WERI-Rb-1 (cell line): ENCODE results near the gene ANXA6.
"Not testable (repeated sequence)": the region's sequence is repeated elsewhere in the genome, so short reads cannot be mapped to it uniquely, and the experiment has no call there.

Experiments
- DNase-seq: peaks from one replicate; pipeline ENCODE4 v3.0.0-alpha.2; 2020
- H3K27ac ChIP-seq: fragments of 250-450 bp; sonication (Bioruptor Pico); 2 replicates; pipeline ENCODE4 v1.5.1; 2020; ENCODE audit warnings: mild to moderate bottlenecking, moderate library complexity
- H3K27me3 ChIP-seq: fragments of 250-450 bp; sonication (Bioruptor Pico); 2 replicates; pipeline ENCODE4 v1.5.1; 2021; ENCODE audit warnings: mild to moderate bottlenecking, low read depth, moderate library complexity; ENCODE audit not compliant: insufficient read depth, severe bottlenecking
- H3K36me3 ChIP-seq: fragments of 250-450 bp; sonication (Bioruptor Pico); 2 replicates; pipeline ENCODE4 v1.5.1; 2020; ENCODE audit warnings: mild to moderate bottlenecking, moderate library complexity
- H3K4me3 ChIP-seq: 2 replicates; pipeline ENCODE4 v1.5.1; 2011; ENCODE audit warnings: low read depth, mild to moderate bottlenecking, control low read depth, low read length
- H3K9me3 ChIP-seq: fragments of 250-450 bp; sonication (Bioruptor Pico); 2 replicates; pipeline ENCODE4 v1.5.1; 2021; ENCODE audit warnings: mild to moderate bottlenecking, moderate library complexity; ENCODE audit not compliant: severe bottlenecking
- CTCF ChIP-seq: IDR thresholded peaks from 2 replicates; pipeline ENCODE4 v1.5.1; 2011; ENCODE audit warnings: low read depth, mild to moderate bottlenecking, control low read depth, inconsistent platforms, low read length

The ANXA6 gene

GRCh38 chr5:151199581-151200185 lies 42.1 kb upstream of the ANXA6 start:
- no peak for TF ChIP-seq CTCF
- Histone ChIP-seq H3K4me3 (no peak overlapping the region), H3K27ac (no peak overlapping the region), H3K9me3 (no peaks in the 10 kb centered on the region), H3K27me3 (no peaks in the 10 kb centered on the region), H3K36me3 (no peaks in the 10 kb centered on the region)
- DNase-seq: no peak

- no peak overlapping the region for H3K27ac ChIP-seq
- no peak overlapping the region for H3K4me3 ChIP-seq
- no peaks in the 10 kb centered on the region for H3K36me3 ChIP-seq
- no peaks in the 10 kb centered on the region for H3K27me3 ChIP-seq
- no peak for DNase-seq
- no peaks in the 10 kb centered on the region for H3K9me3 ChIP-seq
- no peak for TF ChIP-seq CTCF
Observed at GRCh38 chr5:151198861-151199260, 41.3 kb upstream of the ANXA6 start.

GRCh38 chr5:151197291-151197600 lies 39.7 kb upstream of the ANXA6 start:
- not testable (repeated sequence) for H3K27ac ChIP-seq, H3K9me3 ChIP-seq, H3K27me3 ChIP-seq, DNase-seq, H3K4me3 ChIP-seq, H3K36me3 ChIP-seq

- H3K9me3 ChIP-seq: no peaks in the 10 kb centered on the region
Observed at GRCh38 chr5:151196556-151197290, 39.1 kb upstream of the ANXA6 start.

GRCh38 chr5:151195622-151196021 lies 38.0 kb upstream of the ANXA6 start:
- Histone ChIP-seq H3K9me3 (no peaks in the 10 kb centered on the region), H3K4me3 (no peak overlapping the region), H3K27me3 (no peaks in the 10 kb centered on the region), H3K27ac (no peak overlapping the region), H3K36me3 (no peaks in the 10 kb centered on the region)
- DNase-seq: no peak
- TF ChIP-seq CTCF: no peak

More at GRCh38 chr5:151196556-151197290, 39.1 kb upstream of the ANXA6 start:
- Histone ChIP-seq H3K36me3 (no peaks in the 10 kb centered on the region), H3K4me3 (no peak overlapping the region), H3K27ac (no peak overlapping the region), H3K27me3 (no peaks in the 10 kb centered on the region)
- no peak for DNase-seq
- TF ChIP-seq CTCF: no peak

- no peak overlapping the region for H3K27ac ChIP-seq
- H3K4me3 ChIP-seq: no peak overlapping the region
- H3K36me3 ChIP-seq: no peaks in the 10 kb centered on the region
- no peak for DNase-seq
- no peak for TF ChIP-seq CTCF
- H3K27me3 ChIP-seq: no peaks in the 10 kb centered on the region
- no peaks in the 10 kb centered on the region for H3K9me3 ChIP-seq
Observed at GRCh38 chr5:151192626-151193025, 35.0 kb upstream of the ANXA6 start.
